Left ventricle myocardium inferior (tissue), 1 donor: Measurements from ENCODE around the gene SCRN3. TPM values are rescaled to one million over a fixed set of nuclear protein-coding genes. Genes with fewer than 3 reads are reported as not detected.
"Not testable (repeated sequence)": the region's sequence is repeated elsewhere in the genome, so short reads cannot be mapped to it uniquely, and the experiment has no call there.

Experiments
- DNase-seq: peaks from one replicate; pipeline ENCODE4 v3.0.0-alpha.2; 2020
- H3K27ac ChIP-seq: fragments of 200-600 bp; replicated peaks from 2 replicates; pipeline ENCODE4 v1.8.0; 2021
- H3K27me3 ChIP-seq: fragments of 200-600 bp; 2 replicates; pipeline ENCODE4 v1.8.0; 2021; ENCODE audit warnings: low read depth
- H3K36me3 ChIP-seq: fragments of 200-600 bp; 2 replicates; pipeline ENCODE4 v1.8.0; 2021
- H3K4me1 ChIP-seq: fragments of 200-600 bp; 2 replicates; pipeline ENCODE4 v1.8.0; 2021
- H3K4me3 ChIP-seq: fragments of 200-600 bp; 2 replicates; pipeline ENCODE4 v1.8.0; 2021; ENCODE audit warnings: mild to moderate bottlenecking, moderate library complexity
- H3K9me3 ChIP-seq: fragments of 200-600 bp; replicated peaks from 2 replicates; pipeline ENCODE4 v1.8.0; 2021
- CTCF ChIP-seq: fragments of 200-600 bp; IDR thresholded peaks from 2 replicates; pipeline ENCODE4 v1.8.0; 2021; ENCODE audit warnings: antibody characterized with exemption, mild to moderate bottlenecking, borderline replicate concordance
- intact Hi-C: fragments of 100-400 bp; cut with micrococcal nuclease; formaldehyde crosslinking; loops from one replicate; pipeline ENCODE4 v1.11.0; 2022
- long read RNA-seq: library from polyadenylated mRNA; unstranded; transcript quantifications from one replicate; pipeline ENCODE4 v2.0.0, GENCODE V29; 2021
- total RNA-seq: library from RNA; stranded (reverse); fragmentation: NEBNext Ultra II Directional; extraction: Animal tissue kit (Norgen Biotek cat#: 25700); gene quantifications from one replicate; pipeline ENCODE4 v1.2.1, GENCODE V29; 2021
- donor health status: DM: no; HTN: yes; CAD: no; lungs with severe emphysema.

SCRN3 gene
- 47.6 TPM for total RNA-seq
- long read RNA-seq, transcript SCRN3-201 (8 exons, 3,037 nt): major isoform, 16 of 30 reads
- long read RNA-seq, partial matches to known transcripts: 1 of 30 reads
- long read RNA-seq, other reads (novel, unspliced or antisense): 12 of 30 reads

DNA sequence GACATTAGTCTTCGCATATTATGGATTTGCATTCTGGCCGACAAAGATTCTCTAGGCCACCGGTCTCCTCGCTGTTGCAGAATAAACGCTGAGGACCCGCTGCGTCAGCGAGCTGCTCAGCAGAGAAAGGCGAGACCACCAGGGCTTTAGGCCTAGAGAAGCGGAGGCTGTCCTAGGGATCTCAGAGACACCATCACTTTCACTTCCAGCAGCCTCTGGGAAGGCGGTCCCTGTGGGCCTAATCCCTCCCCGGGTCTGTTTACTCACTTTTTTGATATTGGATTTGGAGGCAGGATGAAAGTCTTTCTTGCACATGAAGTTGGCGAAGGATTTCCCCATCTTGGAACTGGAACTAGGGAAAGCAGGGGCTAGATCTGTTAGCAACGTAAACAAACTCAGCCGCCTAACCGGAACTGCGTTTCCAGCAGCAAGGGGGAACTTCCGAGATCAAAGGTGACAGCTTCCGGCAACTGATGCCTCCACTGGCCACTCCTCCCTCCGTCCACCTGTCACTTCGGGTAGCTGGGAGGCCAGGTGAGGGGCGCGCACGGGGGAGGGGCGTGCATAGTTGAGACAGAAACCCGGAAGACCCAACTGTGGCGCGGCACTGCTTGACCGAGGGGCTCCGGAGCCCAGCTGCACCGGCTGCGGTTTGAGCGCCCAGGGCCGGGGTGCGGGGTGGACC, at the start of gene SCRN3:
Gene SCRN3 (plus strand): TSS at position 447 of the 685 bp plus-strand sequence. CDS start 2,554 bp downstream, outside the sequence.
- Histone ChIP-seq H3K27ac (peak within 1 kb of the TSS; percentile 84), H3K9me3 (no peaks in the 10 kb centered on the region), H3K36me3 (peaks cover 8% of the 10 kb centered on the region), H3K4me3 (peak within 1 kb of the TSS; percentile 84), H3K27me3 (no peaks in the 10 kb centered on the region), H3K4me1 (peaks cover 45% of the 10 kb centered on the region)
- intact Hi-C loops: no loop called here
- TF ChIP-seq CTCF: no peak
- peak; percentile 65 for DNase-seq

DNA sequence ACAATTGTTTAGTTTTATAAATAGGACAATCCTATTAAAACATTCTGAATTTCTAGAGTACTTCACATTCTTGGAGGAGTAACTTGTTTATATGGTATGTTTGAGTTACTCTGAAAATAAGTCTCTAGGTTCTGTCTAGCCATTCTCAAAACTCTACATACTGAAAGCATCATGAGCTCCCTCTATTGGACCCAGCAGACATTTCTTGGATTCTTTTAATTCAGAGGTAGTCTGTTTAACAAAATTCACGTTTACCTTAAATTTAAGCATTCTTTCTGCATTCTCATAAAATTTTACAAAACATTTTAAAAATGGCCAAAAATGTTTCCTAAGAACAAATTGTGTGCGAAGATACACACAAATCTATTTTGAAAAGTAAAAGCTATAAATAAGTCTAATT, 45.5 kb upstream of the SCRN3 start:
- Histone ChIP-seq H3K27me3 (peaks cover 10% of the 10 kb centered on the region), H3K4me1 (no peaks in the 10 kb centered on the region), H3K27ac (no peak overlapping the region), H3K36me3 (peaks cover 54% of the 10 kb centered on the region), H3K9me3 (no peaks in the 10 kb centered on the region), H3K4me3 (no peak overlapping the region)
- intact Hi-C loops: no loop called here
- no peak for DNase-seq
- peak; percentile 27 for TF ChIP-seq CTCF

DNA sequence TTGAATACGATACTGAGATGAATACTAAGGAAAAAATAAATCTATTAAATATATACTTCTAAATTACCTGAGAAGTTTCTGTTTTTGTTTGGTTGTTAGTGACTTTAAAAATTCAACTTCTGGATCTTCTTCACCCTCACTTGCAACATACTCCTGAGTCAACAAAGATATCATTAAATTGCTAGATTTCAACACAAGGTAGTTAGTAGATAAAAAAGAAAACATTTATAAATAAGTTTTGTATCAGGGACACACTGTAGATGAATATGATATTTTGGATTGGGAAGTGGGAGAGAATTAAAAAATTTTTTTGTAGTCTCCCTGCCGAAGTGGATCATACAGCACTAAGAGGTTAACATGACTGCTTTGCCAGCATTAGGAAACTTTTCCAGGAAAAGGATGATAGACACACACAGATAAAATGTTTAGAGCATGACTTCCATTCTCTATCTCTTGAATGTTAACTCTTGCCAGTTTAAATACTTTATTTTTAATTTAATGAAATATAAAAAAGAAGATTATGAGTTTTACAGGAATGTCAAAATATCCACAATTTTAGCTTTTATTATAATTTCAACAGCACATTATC, 44.8 kb upstream of the SCRN3 start:
- no peak overlapping the region for H3K27ac ChIP-seq
- intact Hi-C loops: no loop called here
- H3K4me3 ChIP-seq: no peak overlapping the region
- no peaks in the 10 kb centered on the region for H3K9me3 ChIP-seq
- H3K27me3 ChIP-seq: peaks cover 4% of the 10 kb centered on the region
- H3K4me1 ChIP-seq: no peaks in the 10 kb centered on the region
- DNase-seq: no peak
- no peak for TF ChIP-seq CTCF
- peaks cover 56% of the 10 kb centered on the region for H3K36me3 ChIP-seq

- no peak for TF ChIP-seq CTCF
- no peak overlapping the region for H3K4me3 ChIP-seq
- no peaks in the 10 kb centered on the region for H3K9me3 ChIP-seq
- no peaks in the 10 kb centered on the region for H3K4me1 ChIP-seq
- H3K27ac ChIP-seq: no peak overlapping the region
- no peak for DNase-seq
- H3K27me3 ChIP-seq: no peaks in the 10 kb centered on the region
- intact Hi-C loops: no loop called here
- peaks cover 47% of the 10 kb centered on the region for H3K36me3 ChIP-seq
Measured at GRCh38 chr2:174353004-174353403, 42.5 kb upstream of the SCRN3 start.

DNA sequence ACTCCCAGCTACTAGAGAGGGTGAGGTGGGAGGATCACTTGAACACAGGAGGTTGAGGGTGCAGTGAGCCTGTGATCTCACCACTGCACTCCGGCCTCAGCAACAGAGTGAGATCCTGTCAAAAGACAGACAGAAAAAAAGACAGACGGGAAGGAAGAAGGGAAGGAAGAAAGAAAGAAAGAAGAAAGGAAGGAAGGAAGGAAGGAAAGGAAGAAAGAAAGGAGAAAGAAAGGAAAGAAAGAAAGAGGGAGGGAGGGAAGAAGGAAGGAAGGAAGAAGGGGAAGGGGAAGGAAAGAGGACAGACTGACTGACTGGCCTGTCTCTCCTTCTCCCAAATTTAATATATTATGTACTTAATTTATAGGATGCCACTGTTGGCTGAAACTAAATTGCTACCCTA, 39.2 kb upstream of the SCRN3 start:
- Histone ChIP-seq H3K27ac (no peak overlapping the region), H3K4me1 (no peaks in the 10 kb centered on the region), H3K4me3 (no peak overlapping the region), H3K36me3 (peaks cover 39% of the 10 kb centered on the region), H3K27me3 (no peaks in the 10 kb centered on the region), H3K9me3 (no peaks in the 10 kb centered on the region)
- TF ChIP-seq CTCF: no peak
- DNase-seq: no peak
- intact Hi-C loops: no loop called here

DNA sequence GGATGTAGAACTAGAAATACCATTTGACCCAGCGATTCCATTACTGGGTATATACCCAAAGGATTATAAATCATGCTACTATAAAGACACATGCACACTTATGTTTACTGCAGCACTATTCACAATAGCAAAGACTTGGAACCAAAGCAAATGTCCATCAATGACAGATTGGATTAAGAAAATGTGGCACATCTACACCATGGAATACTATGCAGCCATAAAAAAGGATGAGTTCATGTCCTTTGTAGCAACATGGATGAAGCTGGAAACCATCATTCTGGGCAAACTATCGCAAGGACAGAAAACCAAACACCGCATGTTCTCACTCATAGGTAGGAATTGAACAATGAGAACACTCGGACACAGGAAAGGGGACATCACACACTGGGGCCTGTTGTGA, 35.9 kb upstream of the SCRN3 start:
- DNase-seq, H3K9me3 ChIP-seq, H3K27ac ChIP-seq, intact Hi-C loops, H3K4me1 ChIP-seq, H3K27me3 ChIP-seq, H3K4me3 ChIP-seq: not testable (repeated sequence)
- H3K36me3 ChIP-seq: peaks cover 42% of the 10 kb centered on the region
